ENCODE results near the gene TMC6. TPM values are rescaled to one million over a fixed set of nuclear protein-coding genes. Genes with fewer than 3 reads are reported as not detected.

Gene TMC6
- total and polyA plus RNA-seq, 2 of the 4 experiments (the other 2 are of a cell fraction) = 0.19 TPM; not detected in 1

- H3K4me3 ChIP-seq (ENCODE audit: insufficient read depth, low read depth, low read length) = no peak overlapping the region
- no peaks in the 10 kb centered on the region for H3K9me1 ChIP-seq (ENCODE audit: insufficient read depth, low read length)
- no peak overlapping the region for H3K18ac ChIP-seq (ENCODE audit: low read depth, low read length)
- no peaks in the 10 kb centered on the region for H3K4me1 ChIP-seq (ENCODE audit: control insufficient read depth, insufficient read depth, low read length)
- H3K27ac ChIP-seq (ENCODE audit: insufficient read depth, low read length) = no peak overlapping the region
- no peaks in the 10 kb centered on the region for H3K79me1 ChIP-seq (ENCODE audit: low read depth in 1 of 2, low read length in 2 of 2)
- no peaks in the 10 kb centered on the region for H3K9me3 ChIP-seq (ENCODE audit: control insufficient read depth, insufficient read depth, low read length)
- CTCF ChIA-PET = no interaction called here
- H2BK120ac ChIP-seq (ENCODE audit: low read depth, low read length) = no peak overlapping the region
- POLR2A ChIA-PET (ENCODE audit: unreplicated experiment) = no interaction called here
- H2BK20ac ChIP-seq (ENCODE audit: low read depth, low read length) = no peak overlapping the region
- 60% methylated on average over 2 of the region's 9 CpGs; no CpG with 5 or more reads in 1 of the 2 experiments for WGBS, 2 experiments (ENCODE audit: extremely low coverage in 2 of 2, insufficient read length in 1 of 2)
- no peak overlapping the region for H3K4me2 ChIP-seq (ENCODE audit: low read depth, low read length)
- H2BK15ac ChIP-seq (ENCODE audit: low read depth, low read length) = no peak overlapping the region
- H3K9ac ChIP-seq (ENCODE audit: low read depth, low read length) = no peak overlapping the region
- H2AFZ ChIP-seq (replicated peaks; ENCODE audit: low read length, poor library complexity) = no peak overlapping the region
- H3K56ac ChIP-seq (ENCODE audit: extremely low read depth, insufficient read depth, low read length) = no peak overlapping the region
- H3K4ac ChIP-seq (ENCODE audit: low read depth, low read length) = no peak overlapping the region
- in situ Hi-C loops (cut with MboI; ENCODE audit: low sequenced_read_pairs) (no loop called here), intact Hi-C loops (cut with micrococcal nuclease) (loop anchor here (1.0 kb wide), 1 partner anchor 52 kb away; the partner anchor contains the start of genes AFMID and TK1), dilution Hi-C loops (cut with HindIII; ENCODE audit: low sequenced_read_pairs, unreplicated experiment) (no loop called here)
- no peak for TF ChIP-seq RFX5 (IDR thresholded peaks at IDR 0.05; ENCODE audit: low read depth, low read length)
- no peak for TF ChIP-seq FOS (IDR thresholded peaks at IDR 0.05; ENCODE audit: low read depth, low read length)
- TF ChIP-seq USF2 (IDR thresholded peaks at IDR 0.05; ENCODE audit: low read depth, low read length) = no peak
- no peak for TF ChIP-seq BHLHE40 (IDR thresholded peaks at IDR 0.05; ENCODE audit: low read depth, low read length)
- TF ChIP-seq CHD1 (IDR thresholded peaks at IDR 0.05; ENCODE audit: low read depth, low read length) = no peak
- no peak for TF ChIP-seq RAD21 (IDR thresholded peaks at IDR 0.05; ENCODE audit: low read length)
- TF ChIP-seq MAZ (IDR thresholded peaks at IDR 0.05; ENCODE audit: borderline replicate concordance, low read depth, low read length) = no peak
- H3K36me3 ChIP-seq (ENCODE audit: control insufficient read depth, insufficient read depth, low read length) = no peaks in the 10 kb centered on the region
- H3K23ac ChIP-seq (ENCODE audit: low read depth, low read length) = no peak overlapping the region
- H2AK9ac ChIP-seq (replicated peaks; ENCODE audit: low read depth, low read length, poor library complexity) = peak overlapping the region; percentile 28
- BruUV-seq (replicated peaks) = no TSS peak
- H3K14ac ChIP-seq (replicated peaks; ENCODE audit: low read depth, low read length) = no peak overlapping the region
- H4K5ac ChIP-seq (ENCODE audit: low read depth, low read length) = no peak overlapping the region
- H3K27me3 ChIP-seq (ENCODE audit: control insufficient read depth, insufficient read depth, low read length) = peaks cover 56% of the 10 kb centered on the region
- H4K8ac ChIP-seq (ENCODE audit: low read depth in 2 of 2, low read length in 2 of 2) = no peak overlapping the region
- H4K20me1 ChIP-seq (ENCODE audit: insufficient read depth, low read length) = no peaks in the 10 kb centered on the region; the same call in 1 of the 2 replicates
- no peak overlapping the region for H4K91ac ChIP-seq (ENCODE audit: insufficient read depth, low read depth, low read length)
- DNase-seq (no peak), ATAC-seq (ENCODE audit: low read depth) (no peak)
- H2BK5ac ChIP-seq (ENCODE audit: low read depth, low read length, poor library complexity, severe bottlenecking) = no peak overlapping the region
- no peak overlapping the region for H2AK5ac ChIP-seq (ENCODE audit: low read depth, low read length)
Measured at GRCh38 chr17:78134899-78135385, 6.4 kb upstream of the TMC6 start.

Data from IMR-90 (cell line).